Activated CD8-positive, alpha-beta T cell treated with anti-CD3 and anti-CD28 coated beads for 36 hours (primary cell): ENCODE measurements around the gene PKD1. TPM values are rescaled to one million over a fixed set of nuclear protein-coding genes. Genes with fewer than 3 reads are reported as not detected.

ENCODE experiments used
- ATAC-seq: fragments of 200-7000 bp; cut with Tn5 transposase; one replicate; pipeline ENCODE4 v1.10.0; 2021; ENCODE audit warnings: mild to moderate bottlenecking, moderate library complexity
- CTCF ChIA-PET: fragments of 350-600 bp; sonication (Branson Sonifier 250); formaldehyde crosslinking; loops from one replicate; lab custom pipeline; 2021; ENCODE audit warnings: antibody characterized with exemption; lab: Charles Lee
- POLR2A ChIA-PET: fragments of 350-600 bp; sonication (Branson Sonifier 250); formaldehyde crosslinking; loops from one replicate; lab custom pipeline; 2021; ENCODE audit warnings: antibody characterized with exemption; lab: Charles Lee
- DNase-seq: peaks from one replicate; pipeline ENCODE4 v3.0.0-alpha.2; 2020
- H3K27ac Mint-ChIP-seq: one replicate; pipeline ENCODE4 v1.8.0; 2021; ENCODE audit warnings: mild to moderate bottlenecking, mixed read lengths
- H3K27me3 Mint-ChIP-seq: one replicate; pipeline ENCODE4 v1.8.0; 2021; ENCODE audit warnings: mixed read lengths
- H3K36me3 Mint-ChIP-seq: one replicate; pipeline ENCODE4 v1.8.0; 2021; ENCODE audit warnings: low read depth, mixed read lengths
- H3K4me1 Mint-ChIP-seq: one replicate; pipeline ENCODE4 v1.8.0; 2021; ENCODE audit warnings: low read depth, mixed read lengths
- H3K4me3 Mint-ChIP-seq: one replicate; pipeline ENCODE4 v1.8.0; 2021; ENCODE audit warnings: mild to moderate bottlenecking, moderate library complexity, mixed read lengths
- H3K9me3 Mint-ChIP-seq: one replicate; pipeline ENCODE4 v1.8.0; 2021; ENCODE audit warnings: mixed read lengths
- intact Hi-C: fragments of 100-400 bp; cut with micrococcal nuclease; formaldehyde crosslinking; loops from one replicate; pipeline ENCODE4 v1.10.0; 2022
- total RNA-seq, 2 experiments: library from RNA; stranded (reverse); gene quantifications; one replicate each; pipeline ENCODE4 v1.2.3, GENCODE V29; 2021
- TF ChIP-seq, protein P1 (sequence below): fragments of 200-600 bp; IDR thresholded peaks from one replicate; pipeline ENCODE4 v1.8.0; 2022; ENCODE audit warnings: antibody characterized with exemption, mild to moderate bottlenecking

The PKD1 gene
- total RNA-seq, 2 experiments from 2014 or later, result 74.7 to 85.1 TPM

DNA sequence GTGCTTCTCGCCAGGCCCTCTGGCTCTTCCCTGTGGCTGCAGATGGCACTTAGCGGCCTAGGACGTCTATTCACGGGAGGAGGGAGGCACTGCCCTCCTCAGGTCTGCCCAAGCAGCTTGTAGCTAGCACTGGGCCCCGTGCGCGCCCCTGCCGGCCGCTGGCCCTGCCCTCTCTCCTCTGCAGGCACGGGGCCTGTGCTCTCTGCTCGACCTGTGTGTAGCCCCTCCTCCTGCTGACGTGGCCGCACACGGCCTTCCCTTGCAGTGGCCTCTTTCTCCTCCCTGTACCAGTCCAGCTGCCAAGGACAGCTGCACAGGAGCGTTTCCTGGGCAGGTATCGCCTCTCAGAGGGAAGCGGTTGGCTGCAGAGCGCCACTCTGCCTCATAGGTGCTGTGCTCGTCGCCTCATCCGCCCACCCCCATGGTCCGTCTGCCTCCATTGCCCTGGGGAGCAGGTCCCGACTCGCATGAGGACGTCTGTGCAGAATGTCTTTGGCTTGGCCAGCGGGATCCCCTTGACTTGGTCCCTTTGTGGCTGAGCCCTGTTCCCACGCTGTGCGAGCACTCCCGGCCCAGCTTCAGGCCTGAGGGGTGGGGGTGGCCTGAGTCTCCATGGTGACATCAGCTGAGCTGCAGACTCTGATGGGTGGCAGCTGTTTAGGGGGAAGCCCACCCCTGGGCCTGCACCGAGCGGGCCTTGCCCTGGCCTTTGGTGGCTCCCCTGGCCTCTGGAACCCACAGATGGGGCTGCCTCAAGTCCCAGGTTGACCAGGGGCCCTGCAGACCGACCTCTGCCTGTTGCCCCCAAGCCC, 53.3 kb downstream of the PKD1 start:
- POLR2A ChIA-PET, result interaction anchor here (1.0 to 1.1 kb wide), 2 partner anchors 16 to 20 kb away, joined by 3 read pairs; no protein-coding TSS in a partner anchor
- no peak for ATAC-seq
- Mint-ChIP-seq H3K27ac (no peak overlapping the region), H3K9me3 (no peaks in the 10 kb centered on the region), H3K27me3 (no peaks in the 10 kb centered on the region), H3K4me1 (no peaks in the 10 kb centered on the region), H3K36me3 (no peaks in the 10 kb centered on the region), H3K4me3 (no peak overlapping the region)
- intact Hi-C loops, result no loop called here
- CTCF ChIA-PET, result no interaction called here
- DNase-seq, result no peak
- TF ChIP-seq, protein P1, sequence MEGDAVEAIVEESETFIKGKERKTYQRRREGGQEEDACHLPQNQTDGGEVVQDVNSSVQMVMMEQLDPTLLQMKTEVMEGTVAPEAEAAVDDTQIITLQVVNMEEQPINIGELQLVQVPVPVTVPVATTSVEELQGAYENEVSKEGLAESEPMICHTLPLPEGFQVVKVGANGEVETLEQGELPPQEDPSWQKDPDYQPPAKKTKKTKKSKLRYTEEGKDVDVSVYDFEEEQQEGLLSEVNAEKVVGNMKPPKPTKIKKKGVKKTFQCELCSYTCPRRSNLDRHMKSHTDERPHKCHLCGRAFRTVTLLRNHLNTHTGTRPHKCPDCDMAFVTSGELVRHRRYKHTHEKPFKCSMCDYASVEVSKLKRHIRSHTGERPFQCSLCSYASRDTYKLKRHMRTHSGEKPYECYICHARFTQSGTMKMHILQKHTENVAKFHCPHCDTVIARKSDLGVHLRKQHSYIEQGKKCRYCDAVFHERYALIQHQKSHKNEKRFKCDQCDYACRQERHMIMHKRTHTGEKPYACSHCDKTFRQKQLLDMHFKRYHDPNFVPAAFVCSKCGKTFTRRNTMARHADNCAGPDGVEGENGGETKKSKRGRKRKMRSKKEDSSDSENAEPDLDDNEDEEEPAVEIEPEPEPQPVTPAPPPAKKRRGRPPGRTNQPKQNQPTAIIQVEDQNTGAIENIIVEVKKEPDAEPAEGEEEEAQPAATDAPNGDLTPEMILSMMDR, result no peak

GRCh38 chr16:2081201-2082084, 54.3 kb downstream of the PKD1 start:
- intact Hi-C loops, result no loop called here
- ChIA-PET CTCF (no interaction called here), POLR2A (interaction anchor here (0.7 to 1.4 kb wide), 3 partner anchors 9 to 15 kb away, joined by 3 to 4 read pairs (median 4); no protein-coding TSS in a partner anchor)
- DNase-seq (no peak), ATAC-seq (no peak)
- H3K9me3 Mint-ChIP-seq, result no peaks in the 10 kb centered on the region
- TF ChIP-seq, protein P1, result no peak
- no peak overlapping the region for H3K27ac Mint-ChIP-seq
- no peaks in the 10 kb centered on the region for H3K27me3 Mint-ChIP-seq
- H3K4me1 Mint-ChIP-seq, result no peaks in the 10 kb centered on the region
- no peak overlapping the region for H3K4me3 Mint-ChIP-seq
- H3K36me3 Mint-ChIP-seq, result no peaks in the 10 kb centered on the region

DNA sequence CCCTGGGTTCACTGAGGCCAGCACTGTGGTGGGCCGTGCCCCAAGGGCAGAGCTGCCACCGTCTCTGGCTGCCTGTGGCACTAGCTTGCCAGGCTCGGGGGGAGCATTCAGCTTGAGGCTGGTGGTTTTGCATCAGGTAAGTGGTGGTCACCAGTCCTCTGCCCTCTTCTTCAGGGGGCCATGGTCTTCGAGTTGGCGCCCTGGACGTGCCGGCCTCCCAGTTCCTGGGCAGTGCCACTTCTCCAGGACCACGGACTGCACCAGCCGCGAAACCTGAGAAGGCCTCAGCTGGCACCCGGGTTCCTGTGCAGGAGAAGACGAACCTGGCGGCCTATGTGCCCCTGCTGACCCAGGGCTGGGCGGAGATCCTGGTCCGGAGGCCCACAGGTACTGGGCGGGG, 55.7 kb downstream of the PKD1 start:
- POLR2A ChIA-PET, result interaction anchor here (1.4 kb wide), 1 partner anchor 12 kb away, joined by 4 read pairs; no protein-coding TSS in a partner anchor
- Mint-ChIP-seq H3K36me3 (no peaks in the 10 kb centered on the region), H3K27ac (no peak overlapping the region)

GRCh38 chr16:2079311-2079800, 56.3 kb downstream of the PKD1 start:
- ChIA-PET CTCF (no interaction called here), POLR2A (interaction anchor here (0.6 to 1.4 kb wide), 4 partner anchors 11 to 891 kb away, joined by 3 to 5 read pairs (median 4); no protein-coding TSS in a partner anchor)
- Mint-ChIP-seq H3K36me3 (no peaks in the 10 kb centered on the region), H3K27me3 (no peaks in the 10 kb centered on the region), H3K4me3 (no peak overlapping the region), H3K4me1 (no peaks in the 10 kb centered on the region), H3K27ac (no peak overlapping the region), H3K9me3 (no peaks in the 10 kb centered on the region)
- ATAC-seq (no peak), DNase-seq (no peak)
- intact Hi-C loops, result no loop called here
- TF ChIP-seq, protein P1, result no peak

More for the DNA sequence above, 55.7 kb downstream of the PKD1 start:
- H3K4me3 Mint-ChIP-seq, result no peak overlapping the region
- no peaks in the 10 kb centered on the region for H3K4me1 Mint-ChIP-seq
- intact Hi-C loops, result no loop called here
- no peak for DNase-seq
- ATAC-seq, result no peak
- CTCF ChIA-PET, result interaction anchor here (0.6 kb wide), 1 partner anchor 9 kb away, joined by 3 read pairs; no protein-coding TSS in a partner anchor
- TF ChIP-seq, protein P1, result no peak
- no peaks in the 10 kb centered on the region for H3K27me3 Mint-ChIP-seq
- no peaks in the 10 kb centered on the region for H3K9me3 Mint-ChIP-seq
